HG02981 (cell line): ENCODE results near the gene PPRC1.

ENCODE experiments used
- ATAC-seq: cut with Tn5 transposase; IDR thresholded peaks from one replicate; pipeline ENCODE4 v1.9.1; 2021; ENCODE audit warnings: mild to moderate bottlenecking, moderate library complexity; ENCODE audit not compliant: unreplicated experiment

The PPRC1 gene

GRCh38 chr10:102141583-102142107 lies 8.8 kb downstream of the PPRC1 start:
- ATAC-seq, result no peak

- no peak for ATAC-seq
Measured at GRCh38 chr10:102146971-102147428, 14.2 kb downstream of the PPRC1 start.

DNA sequence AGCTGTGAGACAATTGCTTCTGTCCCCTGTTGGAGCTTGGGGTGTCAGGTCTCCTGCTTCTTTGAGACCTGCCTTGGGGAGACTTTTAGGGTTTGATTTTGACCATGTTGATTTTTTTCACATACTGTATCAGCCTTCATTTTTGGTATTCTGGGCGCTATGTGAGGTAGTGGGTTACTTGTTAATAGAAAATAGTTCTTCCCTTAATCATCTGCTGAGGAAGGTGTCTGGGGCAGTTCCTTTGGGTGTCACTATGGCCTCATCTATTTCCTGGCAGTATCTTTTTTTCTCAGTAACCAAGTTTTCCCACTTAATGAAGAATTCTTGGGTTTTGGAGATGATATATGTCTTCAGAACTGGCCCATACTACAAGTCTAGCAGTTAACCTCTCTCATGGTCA lies 14.7 kb downstream of the PPRC1 start:
- ATAC-seq, result no peak

DNA sequence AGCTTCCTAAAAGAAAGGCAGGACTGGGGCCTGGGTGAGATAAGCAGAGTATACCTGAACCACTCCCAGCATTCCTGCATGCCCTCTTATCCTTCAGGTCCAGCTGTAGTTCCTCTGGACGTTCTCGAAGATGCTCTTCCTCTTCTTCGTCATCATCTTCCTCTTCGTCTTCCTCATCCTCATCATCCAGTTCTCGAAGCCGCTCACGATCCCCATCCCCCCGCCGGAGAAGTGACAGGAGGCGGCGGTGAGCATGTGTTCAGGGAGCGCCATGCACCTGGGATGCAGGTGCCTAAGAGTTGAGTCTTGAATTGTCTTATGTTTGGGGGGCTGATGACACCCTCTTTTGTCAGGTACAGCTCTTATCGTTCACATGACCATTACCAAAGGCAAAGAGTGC lies 15.4 kb downstream of the PPRC1 start:
- ATAC-seq, result no peak

DNA sequence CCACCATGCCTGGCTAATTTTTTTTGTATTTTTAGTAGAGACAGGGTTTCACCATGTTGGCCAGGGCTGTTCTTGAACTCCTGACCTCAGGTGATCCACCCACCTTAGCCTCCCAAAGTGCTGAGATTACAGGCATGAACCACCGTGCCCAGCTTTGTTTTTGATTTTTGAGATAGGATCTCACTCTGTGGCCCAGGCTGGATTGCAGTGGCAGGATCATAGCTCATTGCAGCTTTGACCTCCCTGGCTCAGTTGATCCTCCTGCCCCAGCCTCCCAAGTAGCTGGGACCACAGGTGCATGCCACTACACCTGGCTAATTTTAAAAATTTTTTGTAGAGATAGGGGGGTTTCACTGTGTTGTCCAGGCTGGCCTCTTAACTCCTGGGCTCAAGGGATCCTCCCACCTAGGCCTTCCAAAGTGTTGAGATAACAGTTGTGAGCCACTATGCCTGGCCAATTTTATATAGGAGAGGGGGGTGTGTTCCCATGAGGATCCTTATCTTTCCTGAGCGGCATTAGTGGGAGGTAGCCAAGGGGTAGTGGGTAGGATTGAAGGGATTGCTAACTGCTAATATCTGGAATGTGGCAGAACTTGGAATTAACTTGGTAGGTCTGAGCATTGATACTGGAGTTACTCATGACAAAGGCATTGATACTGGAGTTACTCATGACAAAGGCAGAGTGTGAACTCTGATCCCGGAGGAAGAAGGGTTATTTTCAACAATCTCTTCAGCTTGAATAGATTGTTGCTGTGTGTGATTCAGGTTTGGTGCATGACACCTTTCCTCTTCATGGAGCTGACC lies 18.3 kb downstream of the PPRC1 start:
- ATAC-seq, result no peak

DNA sequence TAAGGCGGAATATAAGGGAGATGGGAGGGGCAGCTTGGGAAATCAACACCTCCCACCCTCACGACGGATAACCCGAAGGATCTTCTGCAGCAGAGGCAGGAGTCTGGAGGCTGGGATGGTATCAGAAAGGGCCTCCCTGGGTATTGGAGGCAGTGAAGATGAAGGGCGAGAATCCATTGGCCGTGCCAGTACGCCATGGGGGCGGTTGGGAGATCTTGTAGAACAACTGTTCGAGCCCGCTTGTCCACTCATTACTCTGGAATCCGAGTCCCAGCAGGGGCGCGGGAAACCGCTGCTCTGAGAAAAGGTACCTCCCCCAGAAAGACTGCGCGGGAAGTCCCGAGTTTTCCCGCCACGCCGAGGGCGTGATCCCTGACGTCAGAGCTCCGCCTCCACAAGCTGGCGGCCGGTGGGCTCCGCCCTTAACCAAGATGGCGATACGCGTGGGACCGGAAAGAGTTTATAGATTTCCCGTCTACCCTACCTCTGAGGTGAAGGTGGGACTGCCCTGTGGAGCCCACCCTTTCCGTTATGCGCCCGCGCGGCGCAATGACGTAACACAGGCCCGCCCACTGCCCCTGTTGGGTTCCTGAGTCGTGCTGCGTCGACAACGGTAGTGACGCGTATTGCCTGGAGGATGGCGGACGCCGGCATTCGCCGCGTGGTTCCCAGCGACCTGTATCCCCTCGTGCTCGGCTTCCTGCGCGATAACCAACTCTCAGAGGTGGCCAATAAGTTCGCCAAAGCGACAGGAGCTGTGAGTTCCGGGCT lies 19.1 kb downstream of the PPRC1 start, which contains the start of gene NOLC1:
Gene NOLC1, plus strand, starts transcription at position 616 of the 771 bp plus-strand sequence. Its CDS starts 22 bp downstream, at position 638.
- ATAC-seq, result peak; percentile 92

GRCh38 chr10:102152545-102152890 lies 19.7 kb downstream of the PPRC1 start:
- ATAC-seq, result peak; percentile 10

GRCh38 chr10:102153093-102153620 lies 20.3 kb downstream of the PPRC1 start:
- ATAC-seq, result no peak

- no peak for ATAC-seq
Measured at GRCh38 chr10:102154466-102155116, 21.8 kb downstream of the PPRC1 start.

DNA sequence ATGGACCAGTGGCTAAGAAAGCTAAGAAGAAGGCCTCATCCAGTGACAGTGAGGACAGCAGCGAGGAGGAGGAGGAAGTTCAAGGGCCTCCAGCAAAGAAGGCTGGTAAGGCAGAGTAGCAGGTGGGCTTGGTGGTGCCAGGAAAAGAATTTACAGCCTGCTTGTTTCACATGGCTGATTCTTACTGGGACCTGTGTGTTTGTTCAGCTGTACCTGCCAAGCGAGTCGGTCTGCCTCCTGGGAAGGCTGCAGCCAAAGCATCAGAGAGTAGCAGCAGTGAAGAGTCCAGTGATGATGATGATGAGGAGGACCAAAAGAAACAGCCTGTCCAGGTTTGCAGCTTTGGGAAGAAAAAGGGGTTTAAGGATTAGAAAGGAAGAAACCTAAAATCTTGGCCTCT lies 24.4 kb downstream of the PPRC1 start:
- no peak for ATAC-seq

DNA sequence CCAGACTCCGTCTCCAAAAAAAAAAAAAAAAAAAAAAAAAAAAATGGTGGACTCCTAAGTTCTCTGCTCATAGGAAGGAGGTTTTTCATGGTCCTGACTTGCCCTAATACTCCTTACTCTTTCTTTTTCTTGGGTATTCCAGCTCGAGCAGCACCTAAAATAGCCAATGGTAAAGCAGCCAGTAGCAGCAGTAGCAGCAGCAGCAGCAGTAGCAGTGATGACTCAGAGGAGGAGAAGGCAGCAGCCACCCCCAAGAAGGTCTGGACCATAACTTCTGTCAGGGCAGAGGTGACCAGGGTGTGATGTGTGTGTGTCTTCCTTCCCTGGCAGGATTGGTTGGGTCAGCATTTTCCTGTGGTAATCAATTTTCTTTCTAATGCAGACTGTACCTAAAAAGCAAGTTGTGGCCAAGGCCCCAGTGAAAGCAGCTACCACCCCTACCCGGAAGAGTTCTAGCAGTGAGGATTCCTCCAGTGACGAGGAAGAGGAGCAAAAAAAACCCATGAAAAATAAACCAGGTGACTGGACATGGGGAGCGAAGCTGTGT lies 26.3 kb downstream of the PPRC1 start:
- no peak for ATAC-seq

DNA sequence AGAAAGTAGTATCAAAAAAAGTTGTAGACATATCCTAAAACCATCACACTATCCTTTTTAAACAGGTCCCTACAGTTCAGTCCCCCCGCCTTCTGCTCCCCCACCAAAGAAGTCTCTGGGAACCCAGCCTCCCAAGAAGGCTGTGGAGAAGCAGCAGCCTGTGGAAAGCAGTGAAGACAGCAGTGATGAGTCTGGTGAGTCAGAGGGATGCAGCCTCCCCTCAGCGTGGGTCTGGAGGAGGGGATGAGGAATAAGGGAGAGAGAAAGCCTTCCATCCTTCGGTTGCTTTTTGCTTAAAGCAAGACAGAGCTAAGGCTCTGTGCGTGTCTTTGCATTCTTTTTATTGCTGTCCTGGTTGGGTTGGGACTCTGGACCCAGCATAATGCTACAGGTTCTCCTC lies 27.0 kb downstream of the PPRC1 start:
- ATAC-seq, result no peak

- no peak for ATAC-seq
Measured at GRCh38 chr10:102163342-102163989, 30.6 kb downstream of the PPRC1 start.

GRCh38 chr10:102167861-102168260 lies 35.0 kb downstream of the PPRC1 start:
- no peak for ATAC-seq

GRCh38 chr10:102170602-102171001 lies 37.8 kb downstream of the PPRC1 start:
- ATAC-seq, result no peak

- no peak for ATAC-seq
Measured at GRCh38 chr10:102172288-102172687, 39.4 kb downstream of the PPRC1 start.

DNA sequence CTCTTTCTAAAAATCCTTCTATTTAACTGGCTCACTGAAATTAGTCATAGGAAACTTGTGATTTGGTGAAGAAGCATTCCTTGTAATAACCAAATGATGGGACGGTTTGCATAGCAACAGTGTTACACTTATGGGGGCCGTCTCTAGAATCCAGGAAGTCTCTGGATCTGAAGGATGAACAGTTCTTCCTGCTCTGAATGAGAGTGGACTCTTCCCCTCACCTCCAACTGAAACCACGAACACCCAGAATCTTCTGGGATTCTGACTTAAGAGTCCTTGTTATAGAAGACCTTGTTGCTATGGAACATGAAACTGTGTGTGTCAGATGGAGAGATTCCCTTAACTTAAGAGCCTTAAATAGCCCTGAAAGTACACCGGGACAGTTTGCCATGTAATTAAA lies 42.6 kb downstream of the PPRC1 start:
- ATAC-seq, result no peak

DNA sequence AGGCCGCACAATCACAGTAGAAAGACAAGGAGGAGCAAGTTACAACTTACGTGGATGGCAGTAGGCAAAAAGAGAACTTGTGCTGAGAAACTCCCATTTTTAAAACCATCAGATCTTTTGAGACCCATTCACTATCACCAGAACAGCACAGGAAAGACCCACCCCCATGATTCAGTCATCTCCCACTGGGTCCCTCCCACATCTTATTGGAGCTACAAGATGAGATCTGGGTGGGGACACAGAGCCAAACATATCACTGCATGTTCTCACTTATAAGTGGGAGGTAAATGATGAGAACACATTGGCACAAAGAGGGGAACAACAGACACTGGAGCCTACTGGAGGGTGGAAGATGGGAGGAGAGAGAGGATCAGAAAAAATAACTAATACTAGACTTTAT lies 51.8 kb downstream of the PPRC1 start:
- no peak for ATAC-seq

- no peak for ATAC-seq
Measured at GRCh38 chr10:102185272-102185671, 52.4 kb downstream of the PPRC1 start.

GRCh38 chr10:102185811-102186527 lies 53.1 kb downstream of the PPRC1 start:
- ATAC-seq, result no peak
